A673 (cell line): ENCODE measurements around the gene P4HB. TPM values are rescaled to one million over a fixed set of nuclear protein-coding genes. Genes with fewer than 3 reads are reported as not detected.

Source experiments
- BruUV-seq: library from RNA; stranded (reverse); fragments of 400-500 nt; replicated peaks from 2 replicates; lab custom pipeline; 2021; lab: Mats Ljungman, UMichigan
- CTCF ChIA-PET: fragments of 300-600 bp; sonication (Branson Sonifier 250); formaldehyde crosslinking; loops from one replicate; lab custom pipeline; 2022; ENCODE audit warnings: antibody characterized with exemption; lab: Charles Lee
- POLR2A ChIA-PET: fragments of 300-600 bp; sonication (Branson Sonifier 250); formaldehyde crosslinking; loops from one replicate; lab custom pipeline; 2022; ENCODE audit warnings: antibody characterized with exemption; ENCODE audit not compliant: low non-redundant PET; lab: Charles Lee
- DNase-seq: peaks from one replicate; pipeline ENCODE4 v3.0.0-alpha.2; 2015; ENCODE audit warnings: low spot score
- H3K27ac ChIP-seq: fragments of 200-600 bp; sonication (generic); 2 replicates; pipeline ENCODE4 v1.5.1; 2016; ENCODE audit warnings: mixed run types, low read depth, mild to moderate bottlenecking, mixed read lengths, antibody characterized with exemption, low read length; ENCODE audit not compliant: poor library complexity, severe bottlenecking
- H3K27me3 ChIP-seq: fragments of 200-600 bp; sonication (generic); replicated peaks from 2 replicates; pipeline ENCODE4 v1.6.1; 2017; ENCODE audit warnings: mixed run types, low read depth, mild to moderate bottlenecking, mixed read lengths, antibody characterized with exemption, low read length; ENCODE audit not compliant: insufficient read depth, poor library complexity
- H3K36me3 ChIP-seq: fragments of 200-600 bp; sonication (generic); 2 replicates; pipeline ENCODE4 v1.6.1; 2016; ENCODE audit warnings: mixed run types, mild to moderate bottlenecking, mixed read lengths, antibody characterized with exemption, low read length; ENCODE audit not compliant: insufficient read depth, poor library complexity, severe bottlenecking
- H3K4me1 ChIP-seq: fragments of 200-600 bp; sonication (generic); 2 replicates; pipeline ENCODE4 v1.6.1; 2017; ENCODE audit warnings: mixed run types, mild to moderate bottlenecking, mixed read lengths, antibody characterized with exemption, low read length; ENCODE audit not compliant: insufficient read depth, poor library complexity, severe bottlenecking
- H3K4me3 ChIP-seq: fragments of 200-600 bp; sonication (generic); 2 replicates; pipeline ENCODE4 v1.5.1; 2016; ENCODE audit warnings: low read depth, mixed run types, mild to moderate bottlenecking, mixed read lengths, low read length; ENCODE audit not compliant: poor library complexity, severe bottlenecking
- H3K9me3 ChIP-seq: fragments of 200-600 bp; sonication (generic); 2 replicates; pipeline ENCODE4 v1.6.1; 2016; ENCODE audit warnings: mixed run types, low read depth, mild to moderate bottlenecking, mixed read lengths, antibody characterized with exemption, low read length; ENCODE audit not compliant: poor library complexity, severe bottlenecking
- CTCF ChIP-seq: fragments of 300-800, 200-600 bp; sonication (generic); conservative IDR thresholded peaks from 2 replicates; pipeline ENCODE4 v1.5.1; 2017; ENCODE audit warnings: low read depth, mild to moderate bottlenecking, antibody characterized with exemption, low read length, moderate library complexity, mixed read lengths
- EZH2 ChIP-seq: fragments of 200-600 bp; sonication (generic); IDR thresholded peaks from 2 replicates; pipeline ENCODE4 v1.6.1; 2017; ENCODE audit warnings: borderline replicate concordance, low read depth, mild to moderate bottlenecking, mixed read lengths, antibody characterized with exemption, low read length; ENCODE audit not compliant: poor library complexity, severe bottlenecking
- intact Hi-C: fragments of 100-400 bp; cut with micrococcal nuclease; formaldehyde crosslinking; loops from one replicate; pipeline ENCODE4 v1.10.0; 2022; ENCODE audit not compliant: unreplicated experiment
- total RNA-seq: library from RNA; stranded (reverse); gene quantifications from 2 replicates; pipeline ENCODE4 v1.2.3, GENCODE V29; 2021

P4HB gene
- total RNA-seq, 1 experiment from 2014 or later: 503 TPM

- no peak overlapping the region for H3K27ac ChIP-seq
- no peak for TF ChIP-seq CTCF
- no peak for TF ChIP-seq EZH2
- H3K4me1 ChIP-seq: no peaks in the 10 kb centered on the region
- POLR2A ChIA-PET: interaction anchor here (0.5 kb wide), 1 partner anchor 17 kb away, joined by 4 read pairs; no protein-coding TSS in a partner anchor
- H3K36me3 ChIP-seq: peaks cover 46% of the 10 kb centered on the region
- CTCF ChIA-PET: no interaction called here
- DNase-seq: no peak
- H3K4me3 ChIP-seq: no peak overlapping the region
- intact Hi-C loops: no loop called here
- no TSS peak for BruUV-seq
- H3K27me3 ChIP-seq: no peaks in the 10 kb centered on the region
- H3K9me3 ChIP-seq: no peaks in the 10 kb centered on the region
Observed at GRCh38 chr17:81879121-81879520, 18.8 kb upstream of the P4HB start.

GRCh38 chr17:81878294-81878693, 18.0 kb upstream of the P4HB start:
- TF ChIP-seq CTCF (no peak), EZH2 (no peak)
- Histone ChIP-seq H3K27me3 (no peaks in the 10 kb centered on the region), H3K27ac (no peak overlapping the region), H3K4me3 (no peak overlapping the region), H3K4me1 (no peaks in the 10 kb centered on the region), H3K36me3 (peaks cover 40% of the 10 kb centered on the region), H3K9me3 (no peaks in the 10 kb centered on the region)
- CTCF ChIA-PET: no interaction called here
- intact Hi-C loops: no loop called here
- BruUV-seq: no TSS peak
- DNase-seq: no peak
- POLR2A ChIA-PET: no interaction called here

- no TSS peak for BruUV-seq
- ChIA-PET POLR2A (no interaction called here), CTCF (no interaction called here)
- no peak overlapping the region for H3K4me3 ChIP-seq
- H3K27me3 ChIP-seq: no peaks in the 10 kb centered on the region
- TF ChIP-seq CTCF (no peak), EZH2 (no peak)
- no peak for DNase-seq
- intact Hi-C loops: no loop called here
- no peak overlapping the region for H3K27ac ChIP-seq
- H3K36me3 ChIP-seq: peaks cover 37% of the 10 kb centered on the region
- H3K9me3 ChIP-seq: no peaks in the 10 kb centered on the region
- peaks cover 4% of the 10 kb centered on the region for H3K4me1 ChIP-seq
Observed at GRCh38 chr17:81877569-81877968, 17.2 kb upstream of the P4HB start.
